Measurements from ENCODE around the gene PPM1D.

PPM1D gene

DNA sequence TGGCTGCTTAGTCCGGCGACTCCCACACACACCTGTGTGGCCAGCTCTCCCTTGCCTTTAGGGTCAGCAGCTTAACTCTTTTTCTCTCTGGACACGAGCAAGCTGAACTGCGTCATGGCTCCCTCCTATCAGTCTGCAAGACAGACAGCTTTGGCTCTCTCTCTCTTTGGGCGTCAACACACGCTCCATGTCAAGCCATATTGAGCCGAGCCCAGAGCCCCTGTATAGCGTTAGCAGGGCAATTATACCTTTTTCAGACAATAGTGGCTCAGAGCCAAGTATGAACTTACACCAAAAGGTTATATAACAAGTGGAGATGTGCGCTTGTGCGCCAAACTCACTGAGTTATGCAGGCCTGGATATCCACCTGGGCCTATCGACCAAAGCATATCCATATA is 39.1 kb upstream of the PPM1D start:
- no peak overlapping the region for H3K27ac ChIP-seq
- no peak for TF ChIP-seq ZFX (IDR thresholded peaks at IDR 0.05; ENCODE audit: borderline replicate concordance)
- TF ChIP-seq, protein P1, sequence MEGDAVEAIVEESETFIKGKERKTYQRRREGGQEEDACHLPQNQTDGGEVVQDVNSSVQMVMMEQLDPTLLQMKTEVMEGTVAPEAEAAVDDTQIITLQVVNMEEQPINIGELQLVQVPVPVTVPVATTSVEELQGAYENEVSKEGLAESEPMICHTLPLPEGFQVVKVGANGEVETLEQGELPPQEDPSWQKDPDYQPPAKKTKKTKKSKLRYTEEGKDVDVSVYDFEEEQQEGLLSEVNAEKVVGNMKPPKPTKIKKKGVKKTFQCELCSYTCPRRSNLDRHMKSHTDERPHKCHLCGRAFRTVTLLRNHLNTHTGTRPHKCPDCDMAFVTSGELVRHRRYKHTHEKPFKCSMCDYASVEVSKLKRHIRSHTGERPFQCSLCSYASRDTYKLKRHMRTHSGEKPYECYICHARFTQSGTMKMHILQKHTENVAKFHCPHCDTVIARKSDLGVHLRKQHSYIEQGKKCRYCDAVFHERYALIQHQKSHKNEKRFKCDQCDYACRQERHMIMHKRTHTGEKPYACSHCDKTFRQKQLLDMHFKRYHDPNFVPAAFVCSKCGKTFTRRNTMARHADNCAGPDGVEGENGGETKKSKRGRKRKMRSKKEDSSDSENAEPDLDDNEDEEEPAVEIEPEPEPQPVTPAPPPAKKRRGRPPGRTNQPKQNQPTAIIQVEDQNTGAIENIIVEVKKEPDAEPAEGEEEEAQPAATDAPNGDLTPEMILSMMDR (IDR thresholded peaks at IDR 0.05), result no peak

DNA sequence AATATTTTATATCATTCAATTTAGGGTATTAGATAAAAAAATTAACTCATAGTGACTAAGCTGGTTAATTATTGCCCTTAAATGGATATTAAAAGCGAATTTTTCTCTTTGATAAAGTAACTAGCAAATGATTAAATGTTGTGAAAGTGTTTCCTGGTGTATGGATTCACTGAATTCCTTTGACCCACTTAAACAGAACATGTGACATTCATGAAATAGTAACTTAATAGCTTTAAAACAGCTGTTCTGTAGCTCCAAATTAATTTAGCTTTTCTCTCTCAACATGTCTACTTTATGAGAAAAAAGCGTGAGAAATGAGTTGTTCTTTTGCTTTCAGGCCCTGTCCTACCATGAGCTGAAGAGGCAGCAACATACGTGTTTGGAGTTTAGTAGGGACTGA is 37.6 kb upstream of the PPM1D start:
- no peak overlapping the region for H3K27ac ChIP-seq
- TF ChIP-seq, protein P1 (IDR thresholded peaks at IDR 0.05), result no peak
- TF ChIP-seq ZFX (IDR thresholded peaks at IDR 0.05; ENCODE audit: borderline replicate concordance), result no peak

DNA sequence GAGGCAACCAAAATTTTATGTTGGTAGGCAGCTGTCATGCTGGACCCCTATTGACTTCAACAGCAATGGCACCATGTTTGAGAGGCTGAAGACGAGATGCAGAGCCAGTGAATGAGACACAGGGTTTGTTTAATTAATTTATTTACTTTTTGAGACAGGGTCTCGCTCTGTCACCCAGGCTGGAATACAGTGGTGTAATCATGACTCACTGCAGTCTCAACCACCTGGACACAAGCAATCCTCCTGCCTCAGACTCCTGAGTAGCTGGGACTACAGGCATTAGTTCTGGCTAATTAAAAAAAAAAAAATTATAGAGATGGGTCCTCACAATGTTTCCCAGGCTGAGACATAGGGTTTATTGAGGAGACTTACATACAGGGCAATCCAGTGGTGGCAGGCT is 36.2 kb upstream of the PPM1D start:
- no peak for TF ChIP-seq ZFX (IDR thresholded peaks at IDR 0.05; ENCODE audit: borderline replicate concordance)
- TF ChIP-seq, protein P1 (IDR thresholded peaks at IDR 0.05), result no peak
- H3K27ac ChIP-seq, result no peak overlapping the region

DNA sequence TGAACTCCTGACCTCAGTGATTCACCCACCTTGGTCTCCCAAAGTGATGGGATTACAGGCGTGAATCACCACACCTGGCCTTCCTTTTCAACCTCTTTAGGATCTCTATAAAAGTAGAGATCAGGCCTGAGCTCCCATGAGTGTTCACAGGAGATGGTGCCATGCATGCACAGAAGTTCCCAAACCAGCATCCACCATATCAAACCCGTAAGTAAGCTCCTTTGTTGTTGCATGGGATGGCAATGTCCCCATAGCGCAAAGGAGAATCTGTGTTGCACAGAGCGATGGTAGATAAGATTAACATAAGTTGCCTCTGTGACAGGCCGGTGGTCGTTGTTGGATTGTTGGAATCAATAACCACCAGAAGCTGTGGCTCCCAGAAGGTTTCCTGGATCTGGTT is 34.8 kb upstream of the PPM1D start:
- TF ChIP-seq, protein P1 (IDR thresholded peaks at IDR 0.05), result no peak
- TF ChIP-seq ZFX (IDR thresholded peaks at IDR 0.05; ENCODE audit: borderline replicate concordance), result no peak
- no peak overlapping the region for H3K27ac ChIP-seq

DNA sequence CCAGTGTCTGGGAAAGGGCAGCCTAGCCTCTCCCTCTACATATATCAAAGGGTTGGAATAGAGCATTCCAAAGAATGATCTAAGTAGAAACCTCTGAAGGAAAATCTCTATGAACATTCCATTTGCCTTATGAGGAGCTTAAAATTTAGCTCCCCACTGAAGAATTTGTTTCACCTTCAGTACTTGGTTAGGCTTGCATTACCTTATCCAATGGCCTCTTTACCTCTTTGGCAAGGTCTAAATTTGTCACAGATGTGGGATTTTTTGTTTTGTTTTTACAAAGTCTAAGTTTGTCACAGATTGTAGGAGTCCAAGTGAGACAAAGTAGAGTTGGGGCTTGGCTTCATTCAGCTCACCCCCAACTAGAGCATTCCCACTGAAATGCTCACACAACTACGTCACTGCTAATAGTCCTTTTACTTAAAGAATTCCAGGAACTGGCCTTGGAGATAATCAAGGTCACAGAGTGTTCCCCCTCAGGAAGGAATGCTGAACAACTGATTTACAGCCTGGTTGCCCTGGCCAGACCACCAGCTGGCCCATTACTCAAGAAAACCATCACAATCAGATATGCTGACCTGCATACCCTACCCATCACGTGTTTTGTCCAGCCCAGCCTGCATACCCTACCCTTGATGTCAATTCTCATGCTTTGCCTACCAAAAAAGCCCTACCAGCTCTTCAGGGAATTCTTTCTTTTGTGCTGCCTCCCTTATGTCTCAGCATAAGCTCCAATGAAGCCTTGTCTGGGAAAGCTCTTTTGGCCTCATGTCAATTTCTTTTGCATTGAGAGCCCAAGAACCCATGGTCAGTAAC is 26.5 kb upstream of the PPM1D start:
- H3K27ac ChIP-seq, result no peak overlapping the region
- TF ChIP-seq ZFX (IDR thresholded peaks at IDR 0.05; ENCODE audit: borderline replicate concordance), result no peak
- TF ChIP-seq, protein P1 (IDR thresholded peaks at IDR 0.05), result no peak

DNA sequence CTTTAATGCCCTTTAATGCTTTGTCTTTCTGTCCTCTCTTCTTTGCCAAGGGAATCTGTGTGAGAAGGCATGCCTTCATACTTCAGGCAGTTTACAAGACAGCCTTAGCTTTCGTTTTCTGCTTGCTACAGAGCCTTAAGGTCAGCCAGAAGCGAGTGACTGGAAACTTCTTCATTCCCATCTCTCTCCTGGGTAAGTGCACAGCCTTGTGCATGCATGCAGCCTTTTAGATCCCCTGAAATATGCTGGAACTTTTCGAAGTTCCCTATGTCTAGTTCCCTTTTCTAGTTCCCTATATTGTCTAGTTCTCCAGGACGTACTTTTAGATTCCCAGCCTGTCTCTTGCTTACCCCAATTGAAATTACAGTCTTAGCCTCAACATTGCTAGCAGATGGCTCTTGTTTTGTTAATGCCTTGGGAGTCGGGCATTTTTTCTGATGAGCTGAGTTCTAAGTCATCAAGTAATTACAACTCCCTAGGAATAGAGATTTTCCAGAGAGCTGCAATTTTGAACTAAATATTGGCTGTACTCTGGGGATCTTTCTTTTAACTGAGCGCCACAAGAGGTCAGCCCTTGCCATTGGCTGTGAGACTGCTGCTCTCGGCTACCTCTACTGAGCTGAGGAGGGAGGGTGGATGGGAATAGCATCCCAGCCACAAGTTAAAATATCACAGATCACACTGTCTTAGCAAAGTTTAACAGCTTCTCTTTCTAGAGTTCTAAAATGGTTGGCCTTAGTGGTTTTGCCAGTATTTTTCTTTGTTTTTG is 22.7 kb upstream of the PPM1D start:
- TF ChIP-seq ZFX (IDR thresholded peaks at IDR 0.05; ENCODE audit: borderline replicate concordance), result no peak
- TF ChIP-seq, protein P1 (IDR thresholded peaks at IDR 0.05), result peak; percentile 10; the same call in 1 of the 2 replicates
- no peak overlapping the region for H3K27ac ChIP-seq

DNA sequence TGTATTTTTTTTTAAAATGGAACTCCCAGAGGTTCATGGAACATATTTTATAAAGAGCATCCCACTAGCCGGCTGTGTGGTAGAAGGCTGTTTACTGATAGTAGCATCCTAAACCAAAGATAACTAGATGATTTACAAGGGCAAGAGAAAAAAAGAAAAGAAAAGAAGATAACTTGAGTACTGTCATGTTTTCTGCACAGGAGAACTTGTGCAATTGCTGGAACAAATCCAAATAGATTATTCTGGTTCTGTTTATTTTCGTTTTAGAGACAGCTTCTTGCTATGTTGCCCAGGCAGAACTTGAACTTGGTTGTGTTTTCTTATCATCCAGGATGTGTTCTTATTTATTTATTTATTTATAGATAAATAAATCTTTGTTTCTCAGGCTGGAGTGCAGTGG is 20.9 kb upstream of the PPM1D start:
- no peak overlapping the region for H3K27ac ChIP-seq
- TF ChIP-seq ZFX (IDR thresholded peaks at IDR 0.05; ENCODE audit: borderline replicate concordance), result no peak
- TF ChIP-seq, protein P1 (IDR thresholded peaks at IDR 0.05), result no peak

Data from 22Rv1 (cell line).